MG63 (cell line): Measurements from ENCODE around the gene TMEM132C. TPM values are rescaled to one million over a fixed set of nuclear protein-coding genes. Genes with fewer than 3 reads are reported as not detected.
"Not testable (repeated sequence)": the region's sequence is repeated elsewhere in the genome, so short reads cannot be mapped to it uniquely, and the experiment has no call there.

ENCODE experiments used
- DNase-seq: peaks from one replicate; pipeline ENCODE4 v3.0.0-alpha.2; 2020
- H3K27me3 ChIP-seq: fragments of 250-450 bp; sonication (Bioruptor Pico); 2 replicates; pipeline ENCODE4 v1.5.1; 2020; ENCODE audit warnings: mild to moderate bottlenecking, moderate library complexity
- H3K36me3 ChIP-seq: fragments of 250-450 bp; sonication (Bioruptor Pico); 2 replicates; pipeline ENCODE4 v1.5.1; 2020; ENCODE audit warnings: mild to moderate bottlenecking, moderate library complexity
- H3K4me3 ChIP-seq: fragments of 250-450 bp; sonication (Bioruptor Pico); 2 replicates; pipeline ENCODE4 v1.5.1; 2020; ENCODE audit warnings: mild to moderate bottlenecking, moderate library complexity
- H3K9me3 ChIP-seq: fragments of 250-450 bp; sonication (Bioruptor Pico); 2 replicates; pipeline ENCODE4 v1.5.1; 2020; ENCODE audit warnings: mild to moderate bottlenecking, moderate library complexity
- total RNA-seq: library from RNA; depleted of rRNA; stranded (reverse); fragments of >200 nt; shearing (Covaris generic); gene quantifications from 2 replicates; pipeline ENCODE4 v1.2.3, GENCODE V29; 2014; ENCODE audit warnings: low replicate concordance

The TMEM132C gene
- total RNA-seq, 1 experiment from 2014 or later = not detected

- no peaks in the 10 kb centered on the region for H3K36me3 ChIP-seq
- no peak overlapping the region for H3K4me3 ChIP-seq
- no peak for DNase-seq
- no peaks in the 10 kb centered on the region for H3K27me3 ChIP-seq
- no peaks in the 10 kb centered on the region for H3K9me3 ChIP-seq
Observed at GRCh38 chr12:128586451-128587029, 319.6 kb downstream of the TMEM132C start.

GRCh38 chr12:128587918-128588317 lies 320.9 kb downstream of the TMEM132C start:
- no peaks in the 10 kb centered on the region for H3K36me3 ChIP-seq
- no peaks in the 10 kb centered on the region for H3K27me3 ChIP-seq
- no peak for DNase-seq
- no peak overlapping the region for H3K4me3 ChIP-seq
- H3K9me3 ChIP-seq = no peaks in the 10 kb centered on the region

DNA sequence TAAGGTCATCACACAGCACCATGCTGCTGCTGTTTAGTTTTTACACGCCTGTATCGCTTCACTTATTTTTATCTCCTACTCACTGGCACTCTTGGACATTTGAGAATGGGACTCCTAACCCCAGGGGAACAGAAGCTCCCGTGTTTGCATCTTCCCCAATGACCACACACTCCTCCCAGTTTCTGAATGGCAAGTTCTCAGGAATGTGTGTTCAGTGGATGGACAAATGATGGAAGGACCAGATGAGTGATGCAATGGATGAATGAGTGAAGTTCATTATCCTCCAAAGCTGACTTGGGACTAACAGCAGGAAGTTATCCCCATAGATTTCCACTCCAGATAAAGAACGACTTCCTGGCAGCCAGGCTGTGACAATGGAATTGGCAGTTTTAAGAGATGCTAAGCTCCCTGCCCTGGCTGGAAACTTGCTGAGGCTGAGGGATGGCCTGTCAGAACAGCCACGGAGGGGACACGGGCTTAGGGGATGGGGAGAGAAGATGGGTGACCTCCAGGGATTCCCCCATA lies 325.3 kb downstream of the TMEM132C start:
- H3K27me3 ChIP-seq = no peaks in the 10 kb centered on the region
- DNase-seq = no peak
- no peaks in the 10 kb centered on the region for H3K9me3 ChIP-seq
- H3K4me3 ChIP-seq = no peak overlapping the region
- H3K36me3 ChIP-seq = no peaks in the 10 kb centered on the region

DNA sequence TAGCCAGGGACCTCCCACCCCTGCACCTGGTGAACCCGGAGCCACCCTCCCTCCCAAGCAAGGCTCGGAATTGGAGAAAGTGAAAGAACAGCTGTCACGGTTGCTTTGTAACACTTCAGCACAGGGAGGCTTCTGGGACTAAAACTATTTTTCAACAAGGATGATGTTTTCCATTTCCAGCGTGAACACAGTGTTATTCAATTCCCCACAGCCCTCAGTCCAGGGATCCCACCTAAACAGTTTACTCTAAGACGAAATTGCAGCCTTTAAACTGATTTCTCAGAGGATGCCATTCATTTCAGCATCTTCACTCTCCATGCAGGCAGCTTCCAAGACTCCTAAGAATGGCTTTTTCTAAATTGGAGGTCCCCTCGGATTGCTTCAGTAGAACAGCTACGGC lies 327.6 kb downstream of the TMEM132C start:
- no peaks in the 10 kb centered on the region for H3K9me3 ChIP-seq
- H3K36me3 ChIP-seq = no peaks in the 10 kb centered on the region
- DNase-seq = no peak

DNA sequence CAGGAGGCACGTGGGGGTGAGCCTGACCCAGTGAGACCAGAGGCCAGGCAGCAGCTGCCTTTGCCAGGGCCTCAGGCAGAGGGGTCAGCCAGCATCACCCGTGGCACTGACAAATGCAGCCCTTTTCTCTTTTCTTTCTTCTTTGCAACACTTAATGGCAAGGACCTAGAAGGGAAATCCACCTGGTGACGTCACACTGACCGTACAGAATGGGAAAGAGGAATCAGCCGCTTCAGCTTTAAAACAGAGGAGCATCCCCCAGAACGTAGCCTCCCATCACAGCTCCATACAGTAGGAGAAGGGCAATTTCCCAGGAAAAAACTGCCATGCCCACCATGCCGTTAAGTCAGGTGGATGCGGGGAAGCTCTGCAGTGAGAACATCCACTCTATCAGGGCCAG lies 328.6 kb downstream of the TMEM132C start:
- Histone ChIP-seq H3K9me3 (no peaks in the 10 kb centered on the region), H3K36me3 (no peaks in the 10 kb centered on the region), H3K27me3 (no peaks in the 10 kb centered on the region), H3K4me3 (no peak overlapping the region)
- DNase-seq = no peak

More for the DNA sequence above, 327.6 kb downstream of the TMEM132C start:
- H3K27me3 ChIP-seq = no peaks in the 10 kb centered on the region
- H3K4me3 ChIP-seq = no peak overlapping the region

- no peak for DNase-seq
- H3K9me3 ChIP-seq = no peaks in the 10 kb centered on the region
- H3K4me3 ChIP-seq = no peak overlapping the region
- H3K27me3 ChIP-seq = no peaks in the 10 kb centered on the region
- H3K36me3 ChIP-seq = no peaks in the 10 kb centered on the region
Observed at GRCh38 chr12:128600886-128601285, 333.9 kb downstream of the TMEM132C start.

- H3K4me3 ChIP-seq = no peak overlapping the region
- H3K36me3 ChIP-seq = no peaks in the 10 kb centered on the region
- no peaks in the 10 kb centered on the region for H3K9me3 ChIP-seq
- no peaks in the 10 kb centered on the region for H3K27me3 ChIP-seq
- no peak for DNase-seq
Observed at GRCh38 chr12:128603573-128604115, 336.7 kb downstream of the TMEM132C start.

- H3K9me3 ChIP-seq, H3K4me3 ChIP-seq, H3K36me3 ChIP-seq, H3K27me3 ChIP-seq, DNase-seq: not testable (repeated sequence)
Observed at GRCh38 chr12:128604219-128604618, 337.2 kb downstream of the TMEM132C start.

GRCh38 chr12:128606051-128606450 lies 339.1 kb downstream of the TMEM132C start:
- Histone ChIP-seq H3K9me3 (no peaks in the 10 kb centered on the region), H3K36me3 (no peaks in the 10 kb centered on the region), H3K27me3 (no peaks in the 10 kb centered on the region), H3K4me3 (no peak overlapping the region)
- peak; percentile 38 for DNase-seq

DNA sequence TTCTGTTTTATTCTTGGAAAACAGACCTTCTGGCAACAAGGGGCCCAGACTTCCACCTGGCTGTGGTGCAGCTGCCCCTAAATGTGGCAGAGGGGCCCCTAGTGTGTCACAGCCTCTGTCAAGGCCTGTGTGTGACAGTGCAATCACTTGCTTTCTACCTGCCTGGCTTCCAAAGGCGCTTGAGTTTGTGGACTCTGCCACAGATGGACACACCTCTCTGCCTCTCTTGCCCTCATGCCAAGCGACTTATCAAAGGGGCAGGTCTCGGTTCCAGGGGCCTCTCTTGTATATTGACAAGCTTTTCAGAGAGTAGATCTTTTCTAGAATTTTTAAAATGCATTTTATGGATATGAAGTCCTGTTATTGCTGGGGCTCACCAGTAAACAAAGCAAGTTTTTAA lies 339.6 kb downstream of the TMEM132C start:
- Histone ChIP-seq H3K4me3 (no peak overlapping the region), H3K27me3 (no peaks in the 10 kb centered on the region), H3K36me3 (no peaks in the 10 kb centered on the region), H3K9me3 (no peaks in the 10 kb centered on the region)
- no peak for DNase-seq

- no peak overlapping the region for H3K4me3 ChIP-seq
- no peaks in the 10 kb centered on the region for H3K27me3 ChIP-seq
- no peaks in the 10 kb centered on the region for H3K9me3 ChIP-seq
- H3K36me3 ChIP-seq = no peaks in the 10 kb centered on the region
- no peak for DNase-seq
Observed at GRCh38 chr12:128606970-128607369, 340.0 kb downstream of the TMEM132C start.

GRCh38 chr12:128607641-128608040 lies 340.7 kb downstream of the TMEM132C start:
- Histone ChIP-seq H3K4me3 (no peak overlapping the region), H3K9me3 (no peaks in the 10 kb centered on the region), H3K36me3 (no peaks in the 10 kb centered on the region), H3K27me3 (no peaks in the 10 kb centered on the region)
- no peak for DNase-seq

GRCh38 chr12:128609861-128610260 lies 342.9 kb downstream of the TMEM132C start:
- no peak for DNase-seq

GRCh38 chr12:128611736-128612135 lies 344.8 kb downstream of the TMEM132C start:
- DNase-seq = no peak

More at GRCh38 chr12:128609861-128610260, 342.9 kb downstream of the TMEM132C start:
- Histone ChIP-seq H3K27me3 (no peaks in the 10 kb centered on the region), H3K36me3 (no peaks in the 10 kb centered on the region), H3K4me3 (no peak overlapping the region), H3K9me3 (no peaks in the 10 kb centered on the region)

DNA sequence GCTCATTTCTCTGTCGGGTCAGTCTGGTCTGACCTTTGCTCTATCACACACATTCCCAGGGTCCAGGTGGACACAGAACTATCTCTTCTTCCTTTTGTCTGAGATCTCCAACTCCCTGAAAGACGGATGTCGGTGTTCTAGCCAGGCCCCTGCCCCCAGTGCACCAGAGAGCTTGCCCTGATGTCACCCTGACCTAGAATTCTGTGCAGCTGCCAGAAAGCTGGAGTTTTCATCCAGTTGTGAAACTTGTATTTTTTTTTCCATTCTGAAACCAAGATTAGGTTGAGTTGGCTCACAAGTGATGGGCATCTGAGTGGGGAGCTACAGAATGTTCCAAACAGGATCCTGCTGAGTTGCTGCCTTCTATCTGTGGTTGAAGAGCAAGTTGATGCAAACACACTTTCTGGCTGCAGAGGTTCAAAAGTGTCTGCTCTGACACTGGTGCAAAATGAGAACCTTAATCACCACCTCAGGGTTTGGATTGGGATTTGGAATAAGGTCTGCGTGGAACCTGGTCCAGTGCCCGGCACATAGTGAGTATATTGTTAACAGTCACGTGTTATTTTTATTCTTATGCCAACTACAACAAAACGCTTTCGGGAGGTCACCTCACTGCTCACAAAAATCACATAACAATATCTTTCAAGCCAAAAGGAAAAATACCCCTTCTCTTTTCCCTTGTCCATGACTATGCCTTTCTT lies 345.3 kb downstream of the TMEM132C start:
- Histone ChIP-seq H3K9me3 (no peaks in the 10 kb centered on the region), H3K27me3 (no peaks in the 10 kb centered on the region), H3K36me3 (no peaks in the 10 kb centered on the region), H3K4me3 (no peak overlapping the region)
- no peak for DNase-seq

More at GRCh38 chr12:128611736-128612135, 344.8 kb downstream of the TMEM132C start:
- H3K36me3 ChIP-seq = no peaks in the 10 kb centered on the region
- H3K27me3 ChIP-seq = no peaks in the 10 kb centered on the region
- H3K4me3 ChIP-seq = no peak overlapping the region
- H3K9me3 ChIP-seq = no peaks in the 10 kb centered on the region

- Histone ChIP-seq H3K4me3 (no peak overlapping the region), H3K36me3 (no peaks in the 10 kb centered on the region), H3K27me3 (no peaks in the 10 kb centered on the region), H3K9me3 (no peaks in the 10 kb centered on the region)
- peak; percentile 37 for DNase-seq
Observed at GRCh38 chr12:128613837-128614590, 347.0 kb downstream of the TMEM132C start.

GRCh38 chr12:128617304-128617833 lies 350.4 kb downstream of the TMEM132C start:
- no peaks in the 10 kb centered on the region for H3K9me3 ChIP-seq

More at GRCh38 chr12:128617304-128617833, 350.4 kb downstream of the TMEM132C start:
- Histone ChIP-seq H3K4me3 (no peak overlapping the region), H3K27me3 (no peaks in the 10 kb centered on the region), H3K36me3 (no peaks in the 10 kb centered on the region)
- DNase-seq = no peak
